ENCODE data around the gene CBX6. TPM values are rescaled to one million over a fixed set of nuclear protein-coding genes. Genes with fewer than 3 reads are reported as not detected.
A peak's percentile ranks its signal among the peaks of the same experiment; 100 is the strongest.

Gene CBX6
- total RNA-seq, 1 donor, result 66.5 TPM

DNA sequence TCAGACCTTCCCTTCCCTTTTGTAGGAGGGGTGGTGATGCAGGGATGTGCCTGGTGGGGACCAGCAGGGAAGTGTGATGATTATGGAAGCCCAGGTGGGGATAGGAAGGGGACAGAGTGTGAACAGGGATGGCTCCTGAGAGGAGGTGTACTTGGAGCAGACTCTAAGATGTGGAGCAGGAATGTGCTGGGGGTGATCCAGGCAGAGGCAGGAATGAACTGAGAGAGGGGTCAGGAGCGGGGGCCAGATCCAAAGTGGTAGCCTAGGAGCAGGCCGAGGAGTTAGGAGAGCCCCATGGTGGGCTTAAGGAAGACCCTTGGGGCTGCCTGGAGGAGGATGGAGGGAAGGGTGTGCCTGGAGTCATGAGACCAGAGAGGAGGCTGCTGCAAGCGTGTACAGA lies 31.9 kb downstream of the CBX6 start:
- TF ChIP-seq, protein P1, sequence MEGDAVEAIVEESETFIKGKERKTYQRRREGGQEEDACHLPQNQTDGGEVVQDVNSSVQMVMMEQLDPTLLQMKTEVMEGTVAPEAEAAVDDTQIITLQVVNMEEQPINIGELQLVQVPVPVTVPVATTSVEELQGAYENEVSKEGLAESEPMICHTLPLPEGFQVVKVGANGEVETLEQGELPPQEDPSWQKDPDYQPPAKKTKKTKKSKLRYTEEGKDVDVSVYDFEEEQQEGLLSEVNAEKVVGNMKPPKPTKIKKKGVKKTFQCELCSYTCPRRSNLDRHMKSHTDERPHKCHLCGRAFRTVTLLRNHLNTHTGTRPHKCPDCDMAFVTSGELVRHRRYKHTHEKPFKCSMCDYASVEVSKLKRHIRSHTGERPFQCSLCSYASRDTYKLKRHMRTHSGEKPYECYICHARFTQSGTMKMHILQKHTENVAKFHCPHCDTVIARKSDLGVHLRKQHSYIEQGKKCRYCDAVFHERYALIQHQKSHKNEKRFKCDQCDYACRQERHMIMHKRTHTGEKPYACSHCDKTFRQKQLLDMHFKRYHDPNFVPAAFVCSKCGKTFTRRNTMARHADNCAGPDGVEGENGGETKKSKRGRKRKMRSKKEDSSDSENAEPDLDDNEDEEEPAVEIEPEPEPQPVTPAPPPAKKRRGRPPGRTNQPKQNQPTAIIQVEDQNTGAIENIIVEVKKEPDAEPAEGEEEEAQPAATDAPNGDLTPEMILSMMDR (IDR thresholded peaks at IDR 0.05; ENCODE audit: insufficient read depth, low read depth, low read length), result no peak
- no peak for DNase-seq (ENCODE audit: low read depth)
- H3K4me3 ChIP-seq (ENCODE audit: low read depth, low read length), result no peak overlapping the region

DNA sequence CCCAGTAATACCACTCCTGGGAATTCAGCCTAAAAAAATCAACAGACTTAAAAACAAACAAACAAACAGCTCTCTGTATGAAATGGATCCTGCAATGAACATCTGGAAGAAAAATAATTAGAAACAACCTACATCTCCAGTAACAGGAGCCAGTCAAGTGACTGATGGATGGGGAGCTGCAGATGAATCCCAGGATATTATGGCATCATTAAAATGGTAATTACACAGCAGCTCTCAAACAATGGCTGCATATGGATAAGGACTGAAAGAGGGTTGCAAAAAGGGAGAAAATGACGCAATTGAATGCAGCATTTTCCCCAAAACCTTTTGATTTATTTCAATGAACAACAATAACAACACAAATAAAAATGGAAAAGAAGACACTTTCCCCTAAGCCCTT lies 32.3 kb downstream of the CBX6 start:
- TF ChIP-seq, protein P1 (IDR thresholded peaks at IDR 0.05; ENCODE audit: insufficient read depth, low read depth, low read length), result no peak
- no peak overlapping the region for H3K4me3 ChIP-seq (ENCODE audit: low read depth, low read length)
- DNase-seq (ENCODE audit: low read depth), result no peak

DNA sequence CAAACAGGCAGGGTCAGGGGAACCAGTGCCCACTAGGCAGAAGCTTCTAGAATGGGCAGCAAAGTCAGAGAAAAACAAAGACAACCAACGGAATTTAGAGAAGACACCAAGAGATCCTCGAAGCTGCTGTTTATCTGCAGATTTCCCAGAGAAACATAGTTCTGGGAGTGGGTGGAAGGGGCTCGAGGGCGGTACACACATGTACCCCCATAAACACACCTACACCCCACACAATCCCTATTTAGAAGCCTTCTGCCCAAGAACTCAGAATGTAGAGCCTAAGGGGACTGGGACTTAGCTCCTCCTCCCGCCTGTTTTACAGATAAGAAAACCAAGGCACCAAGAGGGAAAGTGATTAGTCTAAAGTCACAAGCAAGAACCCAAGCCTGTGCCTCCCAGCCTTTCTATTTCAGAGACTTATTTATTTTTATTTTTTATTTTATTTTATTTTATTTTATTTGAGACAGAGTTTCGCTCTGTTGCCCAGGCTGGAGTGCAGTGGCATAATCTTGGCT lies 34.5 kb downstream of the CBX6 start:
- DNase-seq (ENCODE audit: low read depth), result no peak
- TF ChIP-seq, protein P1 (IDR thresholded peaks at IDR 0.05; ENCODE audit: insufficient read depth, low read depth, low read length), result no peak
- H3K4me3 ChIP-seq (ENCODE audit: low read depth, low read length), result no peak overlapping the region

DNA sequence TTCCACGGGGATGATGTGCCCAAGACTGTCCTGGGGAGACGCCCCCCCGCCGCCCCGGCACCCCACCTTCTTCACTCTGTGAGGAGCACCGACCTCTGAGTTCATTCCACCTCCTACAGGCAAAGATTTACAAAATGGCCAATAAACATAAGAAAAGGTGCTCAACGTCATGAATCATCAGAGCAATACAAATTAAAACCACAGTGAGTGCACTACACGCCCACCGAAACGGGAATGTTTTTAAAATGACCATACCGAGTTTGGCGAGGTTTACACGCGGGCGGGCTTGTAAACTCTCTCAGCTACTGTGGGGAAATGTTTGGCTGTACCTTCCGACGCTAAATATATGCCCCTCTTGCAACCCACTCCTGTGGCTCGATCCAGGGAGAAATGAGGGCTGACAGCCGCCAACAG lies 36.1 kb downstream of the CBX6 start:
- TF ChIP-seq, protein P1 (IDR thresholded peaks at IDR 0.05; ENCODE audit: insufficient read depth, low read depth, low read length), result no peak
- peak; percentile 26 for DNase-seq (ENCODE audit: low read depth)
- H3K4me3 ChIP-seq (ENCODE audit: low read depth, low read length), result no peak overlapping the region

DNA sequence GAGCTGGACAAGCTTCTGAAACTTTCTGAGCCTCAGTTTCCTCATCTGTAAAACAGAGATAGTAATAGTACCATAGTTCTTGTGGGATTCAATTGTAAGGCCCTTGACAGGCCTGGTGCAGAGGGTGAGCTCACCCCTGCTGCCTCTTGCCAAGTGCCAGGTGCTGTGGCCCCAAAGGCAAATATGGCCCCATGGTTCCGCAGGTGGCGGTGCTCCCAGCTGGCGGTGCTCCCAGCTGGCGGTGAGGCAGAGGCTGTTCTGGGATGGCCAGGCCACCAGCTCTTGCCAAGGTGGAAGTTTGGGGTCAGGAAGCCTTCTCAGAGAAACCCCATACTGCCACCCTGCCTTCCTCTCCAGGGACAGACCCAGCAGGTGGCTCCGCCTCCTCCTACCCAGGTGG lies 37.0 kb downstream of the CBX6 start:
- no peak for DNase-seq (ENCODE audit: low read depth)
- TF ChIP-seq, protein P1 (IDR thresholded peaks at IDR 0.05; ENCODE audit: insufficient read depth, low read depth, low read length), result no peak

DNA sequence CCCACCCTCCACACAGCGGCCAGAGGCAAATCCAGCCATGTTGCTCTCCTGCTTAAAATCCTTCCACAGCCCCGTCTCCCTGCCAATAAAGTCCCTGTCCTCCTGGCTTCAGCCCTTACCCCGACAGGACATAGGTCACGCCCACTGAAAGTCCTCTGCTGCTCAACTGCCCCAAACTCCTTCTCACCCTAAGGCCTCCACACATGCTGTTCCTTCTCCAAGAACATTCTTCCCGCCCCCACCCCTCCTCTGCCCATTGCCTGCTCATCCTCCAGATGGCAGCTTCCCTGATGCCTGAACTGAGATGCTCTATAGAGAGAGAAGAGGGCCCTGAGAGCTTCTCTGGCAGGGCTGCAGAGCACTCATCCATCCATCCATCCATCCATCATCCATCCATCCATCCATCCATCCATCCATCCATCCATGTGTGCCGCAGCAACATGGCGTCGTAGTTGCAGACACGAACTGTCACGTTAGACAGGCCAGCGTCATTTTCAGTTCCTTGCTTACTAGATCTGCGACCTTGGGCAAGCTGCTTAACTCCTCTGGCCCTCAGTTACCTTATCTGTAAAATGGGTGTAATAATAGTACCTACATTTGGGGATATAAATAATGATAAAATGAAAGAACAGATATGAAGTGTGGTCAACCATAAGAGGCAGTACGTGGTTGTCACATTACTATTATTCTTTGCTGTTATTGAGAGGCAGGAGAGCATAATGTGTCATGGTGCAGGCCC lies 37.6 kb downstream of the CBX6 start:
- no peak for DNase-seq (ENCODE audit: low read depth)
- TF ChIP-seq, protein P1 (IDR thresholded peaks at IDR 0.05; ENCODE audit: insufficient read depth, low read depth, low read length), result no peak
- H3K4me3 ChIP-seq (ENCODE audit: low read depth, low read length), result no peak overlapping the region

More for the DNA sequence above, 37.0 kb downstream of the CBX6 start:
- no peak overlapping the region for H3K4me3 ChIP-seq (ENCODE audit: low read depth, low read length)

Data from fibroblast of villous mesenchyme (primary cell).